B cell (primary cell): ENCODE results near the gene TAPBP. TPM values are rescaled to one million over a fixed set of nuclear protein-coding genes. Genes with fewer than 3 reads are reported as not detected.
"Not testable (repeated sequence)": the region's sequence is repeated elsewhere in the genome, so short reads cannot be mapped to it uniquely, and the experiment has no call there.

Source experiments
- ATAC-seq: fragments of 200-7000 bp; cut with Tn5 transposase; one replicate; pipeline ENCODE4 v1.10.0; 2021; ENCODE audit warnings: low read depth, mild to moderate bottlenecking, moderate number of reproducible peaks, moderate library complexity
- CTCF ChIA-PET: fragments of 350-600 bp; sonication (Branson Sonifier 250); formaldehyde crosslinking; loops from one replicate; lab custom pipeline; 2021; ENCODE audit warnings: antibody characterized with exemption, inconsistent platforms; lab: Charles Lee
- POLR2A ChIA-PET: fragments of 350-600 bp; sonication (Branson Sonifier 250); formaldehyde crosslinking; loops from one replicate; lab custom pipeline; 2021; ENCODE audit warnings: antibody characterized with exemption; lab: Charles Lee
- DNase-seq: peaks from one replicate; pipeline ENCODE4 v3.0.0; 2013
- H2AFZ ChIP-seq: 2 replicates; pipeline ENCODE4 v1.6.1; 2012; ENCODE audit warnings: mild to moderate bottlenecking, low read depth, low read length; ENCODE audit not compliant: insufficient read depth, poor library complexity, severe bottlenecking
- H3K27ac ChIP-seq, 2 donors: 1 replicate in 1 of 2; 2 replicates in 1 of 2; pipeline ENCODE4 v1.5.1; 2012 to 2013; ENCODE audit warnings: low read length in 2 of 2, mild to moderate bottlenecking in 2 of 2, moderate library complexity in 1 of 2
- H3K27me3 ChIP-seq, 4 experiments: fragments of 200-600 bp in 1 of 4; sonication (generic) in 1 of 4; replicated peaks in 1 of 4; 1 replicate in 2 of 4; 2 replicates in 2 of 4; pipeline versions ENCODE4 v1.6.1 to v1.7.0; 2013 to 2016; ENCODE audit warnings: low read length in 3 of 4, mild to moderate bottlenecking in 2 of 4, mixed read lengths in 1 of 4, moderate library complexity in 1 of 4; ENCODE audit not compliant: insufficient read depth in 4 of 4, control insufficient read depth in 3 of 4; ENCODE audit errors: control extremely low read depth in 1 of 4
- H3K36me3 ChIP-seq, 2 experiments: replicated peaks in 1 of 2; 1 replicate in 1 of 2; 2 replicates in 1 of 2; pipeline versions ENCODE4 v1.6.1 to v1.7.1; 2013; ENCODE audit warnings: low read length in 1 of 2; ENCODE audit not compliant: insufficient read depth in 2 of 2, control insufficient read depth in 1 of 2; ENCODE audit errors: control extremely low read depth in 1 of 2, extremely low read depth in 1 of 2
- H3K4me1 ChIP-seq, 2 donors: fragments of 200-600 bp in 1 of 2; sonication (generic) in 1 of 2; 1 replicate in 1 of 2; 2 replicates in 1 of 2; pipeline versions ENCODE4 v1.5.1 to v1.6.1; 2013 to 2017; ENCODE audit warnings: low read length in 2 of 2; ENCODE audit not compliant: control insufficient read depth in 2 of 2, insufficient read depth in 2 of 2
- H3K4me2 ChIP-seq: replicated peaks from 2 replicates; pipeline ENCODE3; 2012; ENCODE audit warnings: mild to moderate bottlenecking, low read depth, low read length; ENCODE audit not compliant: poor library complexity, severe bottlenecking
- H3K4me3 ChIP-seq, 5 experiments: fragments of 200-600 bp in 1 of 5; sonication (generic) in 1 of 5; 1 replicate in 3 of 5; 2 replicates in 2 of 5; pipeline versions ENCODE4 v1.5.1 to v1.7.0; 2011 to 2016; ENCODE audit warnings: low read length in 4 of 5, mild to moderate bottlenecking in 4 of 5, low read depth in 2 of 5, control low read depth in 1 of 5, moderate library complexity in 1 of 5; ENCODE audit not compliant: insufficient read depth in 1 of 5; ENCODE audit errors: control extremely low read depth in 1 of 5, extremely low read depth in 1 of 5
- H3K79me2 ChIP-seq: fragments of 200-600 bp; sonication (generic); one replicate; pipeline ENCODE4 v1.6.0; 2016; ENCODE audit warnings: low read length; ENCODE audit not compliant: control insufficient read depth, insufficient read depth
- H3K9ac ChIP-seq: fragments of 200-600 bp; sonication (generic); 2 replicates; pipeline ENCODE4 v1.6.1; 2017; ENCODE audit warnings: mild to moderate bottlenecking, low read length, moderate library complexity
- H3K9me3 ChIP-seq, 3 donors: one replicate each; pipeline versions ENCODE4 v1.6.1 to v1.7.1; 2013; ENCODE audit warnings: low read length in 2 of 3; ENCODE audit not compliant: control insufficient read depth in 2 of 3, insufficient read depth in 1 of 3; ENCODE audit errors: control extremely low read depth in 1 of 3
- H4K20me1 ChIP-seq: 2 replicates; pipeline ENCODE4 v1.6.0; 2012; ENCODE audit warnings: mild to moderate bottlenecking, low read length; ENCODE audit not compliant: insufficient read depth, control insufficient read depth, poor library complexity, severe bottlenecking
- H3K27ac Mint-ChIP-seq: one replicate; pipeline ENCODE4 v1.8.0; 2021; ENCODE audit warnings: mixed read lengths
- H3K27me3 Mint-ChIP-seq: one replicate; pipeline ENCODE4 v1.8.0; 2021; ENCODE audit warnings: mixed read lengths
- H3K4me1 Mint-ChIP-seq: one replicate; pipeline ENCODE4 v1.8.0; 2021; ENCODE audit warnings: mixed read lengths
- H3K4me3 Mint-ChIP-seq: one replicate; pipeline ENCODE4 v1.8.0; 2021; ENCODE audit warnings: mixed read lengths
- H3K9me3 Mint-ChIP-seq: one replicate; pipeline ENCODE4 v1.8.0; 2022; ENCODE audit warnings: mixed read lengths; ENCODE audit not compliant: insufficient read depth
- CTCF ChIP-seq: fragments of 200-600 bp; IDR thresholded peaks from one replicate; pipeline ENCODE4 v1.8.0; 2022; ENCODE audit warnings: antibody characterized with exemption, mild to moderate bottlenecking
- EZH2 ChIP-seq: IDR thresholded peaks from 2 replicates; pipeline ENCODE4 v1.6.1; 2012; ENCODE audit warnings: borderline replicate concordance, low read depth, mild to moderate bottlenecking, moderate library complexity, low read length; ENCODE audit not compliant: insufficient read depth, poor library complexity, severe bottlenecking
- WGBS: methylation state at CpG from one replicate; pipeline ENCODE4 v1.1.5; 2013; ENCODE audit warnings: missing lambda C conversion rate; ENCODE audit not compliant: insufficient coverage; 5-methylcytosine and 5-hydroxymethylcytosine counted together
- intact Hi-C: fragments of 100-400 bp; cut with micrococcal nuclease; formaldehyde crosslinking; loops from one replicate; pipeline ENCODE4 v1.10.0; 2022
- polyA plus RNA-seq: library from polyadenylated mRNA; depleted of rRNA; stranded (reverse); fragments of >200 nt; gene quantifications from 2 replicates; pipeline ENCODE4 v1.2.3, GENCODE V29; 2012
- total RNA-seq, 2 donors: library from RNA; stranded (reverse); fragments of 120-200 nt in 1 of 2; gene quantifications; 1 replicate in 1 of 2; 2 replicates in 1 of 2; pipeline versions ENCODE4 v1.2.3 to v1.2.4, GENCODE V29; 2013 to 2022

TAPBP gene
- total and polyA plus RNA-seq, 2 donors (not counting 1 experiment from before 2014, with no cell fraction given), result 302 to 310 TPM

GRCh38 chr6:33271117-33271467, 42.8 kb downstream of the TAPBP start:
- peak overlapping the region; percentile 89 to 94 for H3K27ac ChIP-seq
- H3K27me3 ChIP-seq, result no peaks in the 10 kb centered on the region
- Mint-ChIP-seq H3K4me1 (peaks cover 57% of the 10 kb centered on the region), H3K4me3 (peak overlapping the region; percentile 94), H3K9me3 (no peaks in the 10 kb centered on the region), H3K27me3 (no peaks in the 10 kb centered on the region), H3K27ac (peak overlapping the region; percentile 99)
- H3K4me1 ChIP-seq, result peaks cover 41 to 48% of the 10 kb centered on the region in 2 donors
- H3K9ac ChIP-seq, result peak overlapping the region; percentile 93
- intact Hi-C loops, result loop anchor here (1.0 to 5.0 kb wide), 6 partner anchors 22 to 311 kb away; partner anchors contain the start of genes BAK1, CUTA, RXRB and SLC39A7
- no peaks in the 10 kb centered on the region for H3K9me3 ChIP-seq
- H2AFZ ChIP-seq, result peak overlapping the region; percentile 99
- peak overlapping the region; percentile 81 to 95 (median 86) for H3K4me3 ChIP-seq
- ATAC-seq (no peak), DNase-seq (no peak)
- POLR2A ChIA-PET, result interaction anchor here (0.6 to 2.2 kb wide), 22 partner anchors 11 to 299 kb away, joined by 3 to 36 read pairs (median 6); partner anchors contain the start of genes PFDN6, RGL2, RING1 and TAPBP
- CTCF ChIA-PET, result interaction anchor here (0.7 to 1.8 kb wide), 15 partner anchors 10 to 321 kb away, joined by 3 to 15 read pairs (median 4); partner anchors contain the start of genes PFDN6, WDR46 and ZBTB22
- WGBS, result 0% methylated on average over 3 of the region's 7 CpGs
- H3K79me2 ChIP-seq, result peaks cover 71% of the 10 kb centered on the region
- peaks cover 24 to 62% of the 10 kb centered on the region in 2 experiments for H3K36me3 ChIP-seq
- H3K4me2 ChIP-seq, result peak overlapping the region; percentile 90
- peaks cover 20% of the 10 kb centered on the region for H4K20me1 ChIP-seq
- TF ChIP-seq CTCF (no peak), EZH2 (no peak)

GRCh38 chr6:33264015-33264414, 49.9 kb downstream of the TAPBP start:
- no peak overlapping the region for H3K4me2 ChIP-seq
- POLR2A ChIA-PET, result no interaction called here
- H3K4me1 ChIP-seq, result no peaks in the 10 kb centered on the region
- H3K9me3 ChIP-seq, result no peaks in the 10 kb centered on the region
- intact Hi-C loops, result no loop called here
- H3K27me3 Mint-ChIP-seq, result no peaks in the 10 kb centered on the region
- CTCF ChIA-PET, result interaction anchor here (0.6 to 1.2 kb wide), 3 partner anchors 9 to 137 kb away, joined by 3 to 5 read pairs (median 4); no protein-coding TSS in a partner anchor
- H3K27me3 ChIP-seq, result no peaks in the 10 kb centered on the region
- no peak for TF ChIP-seq EZH2
- TF ChIP-seq CTCF, result no peak
- no peaks in the 10 kb centered on the region for H4K20me1 ChIP-seq
- WGBS, result 100% methylated on average over 2 of the region's 7 CpGs
- H2AFZ ChIP-seq, result no peak overlapping the region
- H3K79me2 ChIP-seq, result peaks cover 14% of the 10 kb centered on the region
- H3K9ac ChIP-seq, result no peak overlapping the region
- no peak overlapping the region for H3K4me3 Mint-ChIP-seq
- no peak for DNase-seq
- peaks cover 35 to 81% of the 10 kb centered on the region in 2 experiments for H3K36me3 ChIP-seq
- H3K9me3 Mint-ChIP-seq, result no peaks in the 10 kb centered on the region
- no peak for ATAC-seq
- no peaks in the 10 kb centered on the region for H3K4me1 Mint-ChIP-seq
- H3K4me3 ChIP-seq, result no peak overlapping the region
- H3K27ac ChIP-seq, result no peak overlapping the region
- no peak overlapping the region for H3K27ac Mint-ChIP-seq

GRCh38 chr6:33262490-33262889, 51.4 kb downstream of the TAPBP start:
- H3K4me1 Mint-ChIP-seq, DNase-seq, H3K4me3 Mint-ChIP-seq, H3K79me2 ChIP-seq, H4K20me1 ChIP-seq, H3K27ac ChIP-seq, ATAC-seq, H3K9me3 Mint-ChIP-seq, H3K9ac ChIP-seq, H3K27me3 Mint-ChIP-seq, H2AFZ ChIP-seq, intact Hi-C loops, H3K4me1 ChIP-seq, H3K4me2 ChIP-seq, H3K27ac Mint-ChIP-seq, POLR2A ChIA-PET, H3K4me3 ChIP-seq, H3K9me3 ChIP-seq, H3K27me3 ChIP-seq: not testable (repeated sequence)
- peaks cover 29 to 70% of the 10 kb centered on the region in 2 experiments for H3K36me3 ChIP-seq
- CTCF ChIA-PET, result interaction anchor here (1.5 kb wide), 1 partner anchor 14 kb away, joined by 6 read pairs; no protein-coding TSS in a partner anchor
- WGBS, result no CpG with 5 or more reads among the region's 3 CpGs
